KOPT-K1 (cell line): Measurements from ENCODE around the gene PNCK.

Experiments
- H3K27ac ChIP-seq: fragments of 200-600 bp; sonication (generic); 2 replicates; pipeline ENCODE4 v1.5.1; 2016; ENCODE audit warnings: antibody characterized with exemption, mild to moderate bottlenecking, low read depth, low read length; ENCODE audit not compliant: poor library complexity, severe bottlenecking
- H3K36me3 ChIP-seq: fragments of 200-600 bp; sonication (generic); 2 replicates; pipeline ENCODE4 v1.5.1; 2017; ENCODE audit warnings: antibody characterized with exemption, mild to moderate bottlenecking, low read length, moderate library complexity; ENCODE audit not compliant: insufficient read depth
- H3K9me3 ChIP-seq: fragments of 200-600 bp; sonication (generic); 2 replicates; pipeline ENCODE4 v1.5.1; 2017; ENCODE audit warnings: antibody characterized with exemption, low read length, mild to moderate bottlenecking; ENCODE audit not compliant: insufficient read depth, poor library complexity, severe bottlenecking

Gene PNCK

GRCh38 chrX:153644356-153645125, 29.1 kb downstream of the PNCK start:
- no peak overlapping the region for H3K27ac ChIP-seq
- H3K36me3 ChIP-seq = no peaks in the 10 kb centered on the region
- H3K9me3 ChIP-seq = no peaks in the 10 kb centered on the region

GRCh38 chrX:153643431-153644351, 29.9 kb downstream of the PNCK start:
- no peak overlapping the region for H3K27ac ChIP-seq
- no peaks in the 10 kb centered on the region for H3K36me3 ChIP-seq

GRCh38 chrX:153642655-153643430, 30.8 kb downstream of the PNCK start:
- no peak overlapping the region for H3K27ac ChIP-seq
- no peaks in the 10 kb centered on the region for H3K36me3 ChIP-seq
- no peaks in the 10 kb centered on the region for H3K9me3 ChIP-seq

More at GRCh38 chrX:153643431-153644351, 29.9 kb downstream of the PNCK start:
- no peaks in the 10 kb centered on the region for H3K9me3 ChIP-seq

GRCh38 chrX:153642051-153642654, 31.5 kb downstream of the PNCK start:
- Histone ChIP-seq H3K9me3 (no peaks in the 10 kb centered on the region), H3K27ac (no peak overlapping the region), H3K36me3 (no peaks in the 10 kb centered on the region)

- Histone ChIP-seq H3K36me3 (no peaks in the 10 kb centered on the region), H3K9me3 (no peaks in the 10 kb centered on the region)
Measured at GRCh38 chrX:153641627-153642026, 32.0 kb downstream of the PNCK start.

GRCh38 chrX:153640736-153641575, 32.7 kb downstream of the PNCK start:
- no peaks in the 10 kb centered on the region for H3K36me3 ChIP-seq
- H3K27ac ChIP-seq = no peak overlapping the region
- no peaks in the 10 kb centered on the region for H3K9me3 ChIP-seq

More at GRCh38 chrX:153641627-153642026, 32.0 kb downstream of the PNCK start:
- no peak overlapping the region for H3K27ac ChIP-seq

GRCh38 chrX:153640045-153640686, 33.4 kb downstream of the PNCK start:
- H3K36me3 ChIP-seq = no peaks in the 10 kb centered on the region

GRCh38 chrX:153639177-153640044, 34.2 kb downstream of the PNCK start:
- Histone ChIP-seq H3K36me3 (no peaks in the 10 kb centered on the region), H3K27ac (no peak overlapping the region), H3K9me3 (no peaks in the 10 kb centered on the region)

More at GRCh38 chrX:153640045-153640686, 33.4 kb downstream of the PNCK start:
- H3K9me3 ChIP-seq = no peaks in the 10 kb centered on the region
- no peak overlapping the region for H3K27ac ChIP-seq

- Histone ChIP-seq H3K36me3 (no peaks in the 10 kb centered on the region), H3K27ac (no peak overlapping the region), H3K9me3 (no peaks in the 10 kb centered on the region)
Measured at GRCh38 chrX:153638436-153639176, 35.0 kb downstream of the PNCK start.

- peak overlapping the region; percentile 25 for H3K27ac ChIP-seq
- H3K36me3 ChIP-seq = no peaks in the 10 kb centered on the region
- no peaks in the 10 kb centered on the region for H3K9me3 ChIP-seq
Measured at GRCh38 chrX:153638041-153638371, 35.6 kb downstream of the PNCK start.

- H3K27ac ChIP-seq = peak overlapping the region; percentile 25
- H3K9me3 ChIP-seq = no peaks in the 10 kb centered on the region
- no peaks in the 10 kb centered on the region for H3K36me3 ChIP-seq
Measured at GRCh38 chrX:153637121-153638040, 36.2 kb downstream of the PNCK start.
